Measurements from ENCODE around the gene NVL.

Gene NVL

DNA sequence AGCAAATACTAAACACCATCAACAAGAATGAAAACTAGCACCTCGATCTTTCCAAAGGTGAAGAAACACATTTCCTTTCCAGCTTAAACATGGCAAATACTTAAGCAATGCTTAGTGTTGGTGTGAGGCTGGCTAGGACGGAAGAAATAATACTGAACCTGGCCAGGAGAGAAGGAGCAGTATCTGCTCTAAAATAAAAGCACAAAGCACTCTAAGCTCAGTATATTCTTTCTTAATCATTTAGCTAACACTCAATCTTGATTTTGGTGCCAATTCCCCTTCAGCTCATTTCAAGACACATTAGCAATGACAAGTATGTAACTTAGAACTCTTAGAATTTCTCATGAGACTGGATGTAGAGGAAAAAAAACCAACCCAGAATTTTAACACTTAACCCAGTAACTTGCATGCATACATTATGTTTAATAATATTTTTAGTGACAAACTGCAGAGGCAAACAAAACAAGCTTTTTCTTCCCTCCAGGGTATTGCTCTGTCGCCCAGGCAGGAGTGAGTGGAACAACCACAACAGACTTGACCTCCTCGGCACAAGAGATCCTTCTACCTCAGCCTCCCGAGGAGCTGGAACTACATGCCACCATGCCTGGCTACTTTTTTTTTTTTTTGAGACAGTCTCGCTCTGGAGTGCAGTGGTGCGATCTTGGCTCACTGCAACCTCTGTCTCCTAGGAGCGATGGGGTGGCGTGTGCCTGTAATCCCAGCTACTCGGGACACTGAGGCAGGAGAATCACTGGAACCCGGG, 92.7 kb downstream of the NVL start:
- DNase-seq (ENCODE audit: low read depth): no peak

DNA sequence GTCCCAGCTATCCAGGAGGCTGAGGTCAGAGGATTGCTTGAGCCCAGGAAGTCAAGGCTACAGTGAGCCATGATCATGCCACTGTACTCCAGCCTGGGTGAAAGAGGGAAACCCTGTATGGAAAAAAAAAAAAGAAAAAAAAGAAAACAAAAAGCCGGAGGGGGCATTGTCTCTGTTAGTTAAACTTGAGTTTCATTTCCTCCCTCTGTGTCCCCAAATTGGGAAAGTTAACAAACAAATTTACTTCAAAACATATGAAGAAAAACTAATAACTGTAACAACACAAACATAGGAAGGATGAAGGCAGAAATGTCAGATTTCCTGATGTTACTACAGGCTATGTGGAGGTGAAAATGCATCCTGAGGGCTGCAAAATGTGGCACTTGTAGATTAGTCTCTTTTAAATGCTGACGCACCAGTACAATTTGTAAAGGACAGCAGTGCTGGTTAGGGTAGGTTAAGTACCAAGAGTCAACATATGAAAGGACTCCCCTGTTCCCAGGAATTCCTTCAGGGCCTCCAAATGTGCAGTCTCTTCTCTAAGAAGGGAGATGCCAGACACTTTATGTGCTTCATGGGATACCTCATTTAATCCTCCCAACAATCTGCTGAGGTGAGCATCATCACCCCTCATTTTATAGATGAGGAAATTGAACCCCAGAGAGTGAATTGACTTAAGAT, 94.0 kb downstream of the NVL start:
- no peak overlapping the region for H3K4me3 ChIP-seq (ENCODE audit: low read depth, low read length)
- TF ChIP-seq, protein P1, sequence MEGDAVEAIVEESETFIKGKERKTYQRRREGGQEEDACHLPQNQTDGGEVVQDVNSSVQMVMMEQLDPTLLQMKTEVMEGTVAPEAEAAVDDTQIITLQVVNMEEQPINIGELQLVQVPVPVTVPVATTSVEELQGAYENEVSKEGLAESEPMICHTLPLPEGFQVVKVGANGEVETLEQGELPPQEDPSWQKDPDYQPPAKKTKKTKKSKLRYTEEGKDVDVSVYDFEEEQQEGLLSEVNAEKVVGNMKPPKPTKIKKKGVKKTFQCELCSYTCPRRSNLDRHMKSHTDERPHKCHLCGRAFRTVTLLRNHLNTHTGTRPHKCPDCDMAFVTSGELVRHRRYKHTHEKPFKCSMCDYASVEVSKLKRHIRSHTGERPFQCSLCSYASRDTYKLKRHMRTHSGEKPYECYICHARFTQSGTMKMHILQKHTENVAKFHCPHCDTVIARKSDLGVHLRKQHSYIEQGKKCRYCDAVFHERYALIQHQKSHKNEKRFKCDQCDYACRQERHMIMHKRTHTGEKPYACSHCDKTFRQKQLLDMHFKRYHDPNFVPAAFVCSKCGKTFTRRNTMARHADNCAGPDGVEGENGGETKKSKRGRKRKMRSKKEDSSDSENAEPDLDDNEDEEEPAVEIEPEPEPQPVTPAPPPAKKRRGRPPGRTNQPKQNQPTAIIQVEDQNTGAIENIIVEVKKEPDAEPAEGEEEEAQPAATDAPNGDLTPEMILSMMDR (IDR thresholded peaks at IDR 0.05; ENCODE audit: insufficient read depth, low read depth, low read length, missing control alignments): no peak
- no peak for DNase-seq (ENCODE audit: low read depth)

More for the DNA sequence above, 92.7 kb downstream of the NVL start:
- no peak overlapping the region for H3K4me3 ChIP-seq (ENCODE audit: low read depth, low read length)
- TF ChIP-seq, protein P1 (IDR thresholded peaks at IDR 0.05; ENCODE audit: insufficient read depth, low read depth, low read length, missing control alignments): no peak

DNA sequence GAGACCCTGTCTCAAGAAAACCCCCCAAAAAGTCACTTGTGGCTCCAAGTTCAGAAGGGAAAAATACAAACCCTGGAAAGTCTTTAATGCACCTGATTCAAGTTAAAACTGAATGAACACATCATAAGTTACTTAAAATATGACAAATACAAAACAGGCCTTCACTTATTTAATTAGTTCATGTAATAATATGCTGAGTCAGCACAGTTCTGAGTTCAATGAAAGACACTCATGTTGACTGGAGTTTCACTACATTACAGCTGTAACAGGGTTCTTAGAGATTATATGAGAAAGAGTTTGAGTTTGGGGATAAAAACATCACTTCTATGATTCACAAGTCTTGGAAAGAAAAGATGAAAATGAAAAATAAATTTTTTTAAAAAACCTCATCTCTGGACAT, 96.0 kb downstream of the NVL start:
- DNase-seq (ENCODE audit: low read depth): no peak
- TF ChIP-seq, protein P1 (IDR thresholded peaks at IDR 0.05; ENCODE audit: insufficient read depth, low read depth, low read length, missing control alignments): no peak
- H3K4me3 ChIP-seq (ENCODE audit: low read depth, low read length): no peak overlapping the region

DNA sequence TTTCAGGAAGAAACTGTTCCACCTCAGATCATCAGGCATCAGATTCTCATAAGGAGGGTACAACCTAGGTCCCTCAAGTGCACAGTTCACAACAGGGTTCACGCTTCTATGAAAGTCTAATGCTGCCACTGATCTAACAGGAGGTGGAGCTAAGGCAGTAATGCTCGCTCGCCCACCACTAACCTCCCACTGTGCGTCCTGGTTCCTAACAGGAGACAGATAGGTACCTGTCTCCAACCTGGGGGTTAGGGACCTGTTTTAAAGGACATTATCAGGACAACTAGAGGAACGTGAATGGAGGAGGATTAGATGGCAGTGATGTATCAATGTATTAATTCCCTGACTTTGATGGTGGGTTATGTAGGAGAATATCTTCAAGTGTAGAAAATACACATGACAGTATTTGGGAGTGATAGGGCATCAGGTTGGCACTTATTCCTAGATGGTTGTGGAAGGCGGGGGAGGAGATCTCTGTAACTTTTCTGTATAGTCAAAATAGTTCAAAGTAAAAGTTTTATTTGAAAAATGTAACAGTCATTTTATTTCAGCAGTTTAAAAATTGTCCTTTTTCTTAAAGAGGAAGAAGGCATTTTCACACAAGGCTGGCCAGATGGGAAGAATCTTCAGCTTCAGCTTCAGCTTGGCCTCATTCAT, 103.0 kb downstream of the NVL start:
- TF ChIP-seq, protein P1 (IDR thresholded peaks at IDR 0.05; ENCODE audit: insufficient read depth, low read depth, low read length, missing control alignments): no peak
- DNase-seq (ENCODE audit: low read depth): no peak
- H3K4me3 ChIP-seq (ENCODE audit: low read depth, low read length): no peak overlapping the region

DNA sequence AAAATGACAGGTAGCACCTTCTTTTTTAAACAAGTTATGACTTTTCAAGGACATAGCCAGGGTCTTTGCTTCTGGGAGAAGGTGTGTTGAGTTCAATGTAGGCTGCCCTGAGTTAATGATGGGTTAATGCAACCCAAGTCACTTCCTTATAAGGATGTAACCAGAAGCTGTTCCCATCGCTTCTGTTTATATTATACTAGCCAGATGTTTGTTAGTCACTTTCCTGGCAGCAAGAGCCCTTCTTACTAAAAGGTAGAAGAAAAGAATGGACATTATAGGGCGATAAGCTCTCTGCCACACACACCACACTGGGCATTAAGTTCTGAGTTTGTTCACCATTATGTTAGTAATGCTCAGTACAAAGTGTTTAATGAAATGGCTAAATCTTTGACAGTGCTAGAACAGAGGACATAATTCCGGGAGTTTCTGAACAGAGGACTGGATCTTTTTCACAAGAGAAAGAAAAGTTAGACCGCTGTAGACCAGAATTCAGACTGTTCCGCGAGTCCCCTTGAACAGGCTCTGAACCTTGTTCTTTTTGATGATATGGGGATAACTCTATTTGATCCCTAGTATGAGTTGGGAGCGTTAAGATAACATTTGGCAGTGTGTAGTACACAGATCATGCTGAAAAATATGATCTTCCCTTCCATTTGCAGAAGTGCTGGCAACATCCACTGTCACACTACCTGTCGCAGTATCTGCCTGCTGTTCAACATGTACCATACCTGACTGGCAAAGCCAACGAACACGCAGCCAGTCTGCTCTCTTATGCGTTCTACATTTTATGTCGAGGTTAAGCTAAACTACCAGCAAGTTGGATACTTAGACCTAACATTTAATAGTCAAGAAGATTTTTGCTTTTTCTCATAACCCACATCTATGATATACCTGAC, 105.9 kb downstream of the NVL start:
- no peak overlapping the region for H3K4me3 ChIP-seq (ENCODE audit: low read depth, low read length)
- no peak for DNase-seq (ENCODE audit: low read depth)
- TF ChIP-seq, protein P1 (IDR thresholded peaks at IDR 0.05; ENCODE audit: insufficient read depth, low read depth, low read length, missing control alignments): no peak

DNA sequence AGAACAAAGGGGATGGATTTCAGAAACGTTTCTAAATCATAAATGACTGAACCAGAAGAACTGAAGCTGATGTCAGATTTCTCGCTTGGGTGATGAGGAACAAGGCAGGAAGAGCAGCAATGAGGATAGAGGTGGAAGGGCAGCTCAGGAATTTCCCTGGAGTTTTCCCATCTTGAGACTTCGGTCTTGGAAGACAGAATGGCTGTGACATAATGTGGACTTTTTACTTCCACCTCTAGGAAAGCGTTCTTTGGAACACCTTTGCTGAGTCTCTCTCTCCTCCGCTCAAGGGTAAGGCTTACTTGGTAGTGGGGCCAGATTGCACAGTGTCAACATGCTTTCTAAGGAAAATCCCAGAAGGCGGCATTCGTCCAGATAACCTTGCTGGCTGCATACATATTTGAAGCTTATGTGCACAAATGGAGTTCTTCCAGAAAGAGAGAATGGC, 110.3 kb downstream of the NVL start:
- DNase-seq (ENCODE audit: low read depth): no peak
- H3K4me3 ChIP-seq (ENCODE audit: low read depth, low read length): no peak overlapping the region
- TF ChIP-seq, protein P1 (IDR thresholded peaks at IDR 0.05; ENCODE audit: insufficient read depth, low read depth, low read length, missing control alignments): no peak
